Right atrium auricular region (tissue), 2 donors: Measurements from ENCODE around the gene OR2T12. TPM values are rescaled to one million over a fixed set of nuclear protein-coding genes. Genes with fewer than 3 reads are reported as not detected.
"Not testable (repeated sequence)": the region's sequence is repeated elsewhere in the genome, so short reads cannot be mapped to it uniquely, and the experiment has no call there.

Experiments
- DNase-seq: peaks from one replicate; pipeline ENCODE4 v3.0.0-alpha.2; 2019; ENCODE audit warnings: low spot score
- H3K27ac ChIP-seq, 2 donors: fragments of 200-600 bp; sonication (generic); 1 replicate in 1 of 2; 2 replicates in 1 of 2; pipeline ENCODE4 v1.5.1; 2016 to 2019
- H3K27me3 ChIP-seq, 2 donors: fragments of 200-600 bp; sonication (generic); one replicate each; pipeline versions ENCODE4 v1.5.1 to v1.6.0; 2017 to 2019
- H3K36me3 ChIP-seq: fragments of 200-600 bp; sonication (generic); one replicate; pipeline ENCODE4 v1.5.1; 2016
- H3K4me1 ChIP-seq, 2 donors: fragments of 200-600 bp; sonication (generic); one replicate each; pipeline versions ENCODE4 v1.5.1 to v1.6.0; 2017 to 2019
- H3K4me3 ChIP-seq, 2 donors: fragments of 200-600 bp; sonication (generic); 1 replicate in 1 of 2; 2 replicates in 1 of 2; pipeline ENCODE4 v1.5.1; 2017 to 2019; ENCODE audit warnings: mild to moderate bottlenecking in 1 of 2, moderate library complexity in 1 of 2
- H3K9me3 ChIP-seq, 2 donors: fragments of 200-600 bp; sonication (generic); one replicate each; pipeline ENCODE4 v1.5.1; 2019
- CTCF ChIP-seq, 2 donors: fragments of 200-600 bp; sonication (generic); IDR thresholded peaks; one replicate each; pipeline ENCODE4 v1.5.1; 2019; ENCODE audit warnings: antibody characterized with exemption in 2 of 2
- total RNA-seq, 2 donors: library from RNA; depleted of rRNA; stranded (reverse); fragments of >200 nt; gene quantifications; one replicate each; pipeline ENCODE4 v1.1.0, GENCODE V29; 2016

OR2T12 gene
- total RNA-seq, 2 donors from 2014 or later, result not detected

GRCh38 chr1:248306103-248306502 lies 2.9 kb upstream of the OR2T12 start:
- no peak for TF ChIP-seq CTCF (IDR thresholded peaks at IDR 0.05)
- no peaks in the 10 kb centered on the region for H3K4me1 ChIP-seq
- no peaks in the 10 kb centered on the region for H3K9me3 ChIP-seq
- H3K36me3 ChIP-seq, result no peaks in the 10 kb centered on the region
- no peaks in the 10 kb centered on the region for H3K27me3 ChIP-seq
- no peak overlapping the region for H3K27ac ChIP-seq
- no peak overlapping the region for H3K4me3 ChIP-seq
- no peak for DNase-seq

- H3K36me3 ChIP-seq, DNase-seq, H3K9me3 ChIP-seq: not testable (repeated sequence)
Observed at GRCh38 chr1:248305672-248306071, 2.4 kb upstream of the OR2T12 start.

GRCh38 chr1:248288391-248288790 lies 14.8 kb downstream of the OR2T12 start:
- DNase-seq, result no peak
- no peak overlapping the region for H3K4me3 ChIP-seq
- H3K36me3 ChIP-seq, result no peaks in the 10 kb centered on the region
- no peaks in the 10 kb centered on the region for H3K27me3 ChIP-seq
- no peak for TF ChIP-seq CTCF (IDR thresholded peaks at IDR 0.05)
- no peaks in the 10 kb centered on the region for H3K9me3 ChIP-seq
- H3K4me1 ChIP-seq, result no peaks in the 10 kb centered on the region
- H3K27ac ChIP-seq, result no peak overlapping the region

More at GRCh38 chr1:248305672-248306071, 2.4 kb upstream of the OR2T12 start:
- not testable (repeated sequence) for H3K4me1 ChIP-seq, H3K27ac ChIP-seq, H3K4me3 ChIP-seq, H3K27me3 ChIP-seq

GRCh38 chr1:248277876-248278275 lies 25.3 kb downstream of the OR2T12 start, which contains the start of gene OR2T33:
Gene OR2T33, minus strand, starts transcription at chr1:248277976. Its CDS starts 4,162 bp downstream, at chr1:248273814.
- Histone ChIP-seq H3K4me3 (no peak within 1 kb of the TSS), H3K27ac (no peak within 1 kb of the TSS), H3K4me1 (no peaks in the 10 kb centered on the region), H3K27me3 (no peaks in the 10 kb centered on the region), H3K9me3 (no peaks in the 10 kb centered on the region), H3K36me3 (no peaks in the 10 kb centered on the region)
- TF ChIP-seq CTCF (IDR thresholded peaks at IDR 0.05), result no peak
- no peak for DNase-seq

GRCh38 chr1:248273225-248273624 lies 30.0 kb downstream of the OR2T12 start:
- not testable (repeated sequence) for H3K27ac ChIP-seq, H3K36me3 ChIP-seq, H3K4me1 ChIP-seq, DNase-seq, H3K9me3 ChIP-seq, H3K27me3 ChIP-seq, H3K4me3 ChIP-seq

GRCh38 chr1:248268178-248268577 lies 35.0 kb downstream of the OR2T12 start:
- no peak overlapping the region for H3K27ac ChIP-seq
- no peak for TF ChIP-seq CTCF (IDR thresholded peaks at IDR 0.05)
- H3K4me3 ChIP-seq, result no peak overlapping the region
- H3K36me3 ChIP-seq, result no peaks in the 10 kb centered on the region
- H3K9me3 ChIP-seq, result no peaks in the 10 kb centered on the region
- no peak for DNase-seq
- H3K27me3 ChIP-seq, result no peaks in the 10 kb centered on the region
- no peaks in the 10 kb centered on the region for H3K4me1 ChIP-seq

- DNase-seq, H3K4me3 ChIP-seq, H3K4me1 ChIP-seq, H3K9me3 ChIP-seq, H3K27ac ChIP-seq, H3K36me3 ChIP-seq, H3K27me3 ChIP-seq: not testable (repeated sequence)
Observed at GRCh38 chr1:248259309-248259708, 43.9 kb downstream of the OR2T12 start.
